GM23338 (cell line): ENCODE results near the gene ITPRIP. TPM values are rescaled to one million over a fixed set of nuclear protein-coding genes. Genes with fewer than 3 reads are reported as not detected.

Experiments
- ATAC-seq: fragments of 200-7000 bp; cut with Tn5 transposase; 3 replicates; pipeline ENCODE4 v1.9.1; 2020
- DNase-seq: peaks from one replicate; pipeline ENCODE4 v3.0.0-alpha.2; 2015; ENCODE audit warnings: low spot score
- H2AFZ ChIP-seq: fragments of 200-600 bp; sonication (generic); 2 replicates; pipeline ENCODE4 v1.8.0; 2016; ENCODE audit warnings: antibody characterized with exemption, mild to moderate bottlenecking, moderate library complexity
- H3F3A ChIP-seq: fragments of 200-600 bp; sonication (generic); replicated peaks from 2 replicates; pipeline ENCODE4 v1.8.0; 2017; ENCODE audit warnings: antibody characterized with exemption, mixed run types, low read depth
- H3K27ac ChIP-seq: fragments of 200-600 bp; sonication (generic); 2 replicates; pipeline ENCODE4 v1.6.1; 2016; ENCODE audit warnings: low read depth
- H3K27me3 ChIP-seq: fragments of 200-600 bp; sonication (generic); 2 replicates; pipeline ENCODE4 v1.8.0; 2016; ENCODE audit warnings: mild to moderate bottlenecking, mixed run types, moderate library complexity; ENCODE audit not compliant: insufficient read depth
- H3K36me3 ChIP-seq: fragments of 200-600 bp; sonication (generic); 2 replicates; pipeline ENCODE4 v1.8.0; 2016; ENCODE audit warnings: mild to moderate bottlenecking; ENCODE audit not compliant: insufficient read depth
- H3K4me1 ChIP-seq: fragments of 200-600 bp; sonication (generic); 2 replicates; pipeline ENCODE4 v1.8.0; 2016; ENCODE audit warnings: mild to moderate bottlenecking, moderate library complexity; ENCODE audit not compliant: insufficient read depth
- H3K4me2 ChIP-seq: fragments of 200-600 bp; sonication (generic); 2 replicates; pipeline ENCODE4 v1.7.1; 2017; ENCODE audit warnings: mixed run types
- H3K4me3 ChIP-seq: fragments of 200-600 bp; sonication (generic); 2 replicates; pipeline ENCODE4 v1.6.1; 2016; ENCODE audit warnings: mixed run types
- H3K79me2 ChIP-seq: fragments of 200-600 bp; sonication (generic); replicated peaks from 2 replicates; pipeline ENCODE4 v1.8.0; 2017; ENCODE audit warnings: mild to moderate bottlenecking; ENCODE audit not compliant: insufficient read depth
- H3K9me2 ChIP-seq: fragments of 200-600 bp; sonication (generic); 2 replicates; pipeline ENCODE4 v1.8.0; 2017; ENCODE audit not compliant: insufficient read depth
- H4K20me1 ChIP-seq: fragments of 200-600 bp; sonication (generic); replicated peaks from 2 replicates; pipeline ENCODE4 v1.8.0; 2017; ENCODE audit warnings: mild to moderate bottlenecking; ENCODE audit not compliant: insufficient read depth
- H3K27ac Mint-ChIP-seq: 2 replicates; pipeline ENCODE4 v1.8.0; 2020; ENCODE audit warnings: inconsistent platforms, mild to moderate bottlenecking, moderate library complexity, mixed read lengths
- H3K27me3 Mint-ChIP-seq: 3 replicates; pipeline ENCODE4 v1.8.0; 2022; ENCODE audit warnings: low read depth, mild to moderate bottlenecking, moderate library complexity, mixed read lengths, inconsistent platforms; ENCODE audit not compliant: insufficient read depth, poor library complexity
- H3K36me3 Mint-ChIP-seq: 3 replicates; pipeline ENCODE4 v1.8.0; 2021; ENCODE audit warnings: low read depth, mild to moderate bottlenecking, inconsistent platforms, moderate library complexity, mixed read lengths
- H3K4me1 Mint-ChIP-seq: 3 replicates; pipeline ENCODE4 v1.8.0; 2020; ENCODE audit warnings: mild to moderate bottlenecking, inconsistent platforms, mixed read lengths
- H3K4me3 Mint-ChIP-seq: 3 replicates; pipeline ENCODE4 v1.8.0; 2021; ENCODE audit warnings: moderate library complexity, mild to moderate bottlenecking, inconsistent platforms, mixed read lengths
- H3K9me3 Mint-ChIP-seq: 3 replicates; pipeline ENCODE4 v1.8.0; 2020; ENCODE audit warnings: moderate library complexity, mild to moderate bottlenecking, inconsistent platforms, mixed read lengths
- CREB1 ChIP-seq: fragments of 250-450 bp; sonication (Bioruptor Pico); IDR thresholded peaks from 2 replicates; pipeline ENCODE4 v1.5.0; 2020; ENCODE audit warnings: low read depth, mild to moderate bottlenecking, moderate library complexity
- CTCF ChIP-seq, 2 experiments: fragments of 200-600 bp in 1 of 2; sonication (generic) in 1 of 2; conservative IDR thresholded peaks; 2 replicates each; pipeline versions ENCODE4 v1.5.1 to v1.6.1; 2016 to 2017; ENCODE audit warnings: antibody characterized with exemption in 2 of 2, low read depth in 2 of 2, mild to moderate bottlenecking in 2 of 2, moderate library complexity in 1 of 2
- JUNB ChIP-seq: IDR thresholded peaks from one replicate; pipeline ENCODE4 v1.6.1; 2016; ENCODE audit warnings: antibody characterized with exemption; ENCODE audit not compliant: unreplicated experiment
- ZNF331 ChIP-seq: fragments of 250-450 bp; sonication (Bioruptor Pico); IDR thresholded peaks from 2 replicates; pipeline ENCODE4 v1.5.0; 2020; ENCODE audit warnings: low read depth, mild to moderate bottlenecking, moderate library complexity
- ZNF462 ChIP-seq: fragments of 250-450 bp; sonication (Bioruptor Pico); IDR thresholded peaks from 2 replicates; pipeline ENCODE4 v1.5.0; 2020; ENCODE audit warnings: mild to moderate bottlenecking, moderate library complexity
- polyA plus RNA-seq: library from polyadenylated mRNA; unstranded; fragments of >200 nt; fragmentation: Nextera tagmentation; extraction: Ambion mirVana; gene quantifications from 2 replicates; pipeline ENCODE4 v1.2.1, GENCODE V29; 2016
- total RNA-seq: library from RNA; depleted of rRNA; stranded (reverse); fragments of >200 nt; shearing (Covaris generic); gene quantifications from 2 replicates; pipeline ENCODE4 v1.2.3, GENCODE V29; 2014

ITPRIP gene
- total and polyA plus RNA-seq, 2 experiments from 2014 or later: 6.9 to 15.2 TPM

- Histone ChIP-seq H3K4me1 (peaks cover 32% of the 10 kb centered on the region), H3K79me2 (peaks cover 42% of the 10 kb centered on the region), H3F3A (no peaks in the 10 kb centered on the region), H2AFZ (no peak overlapping the region), H3K27ac (no peak overlapping the region), H3K4me2 (no peak overlapping the region), H3K4me3 (no peak overlapping the region), H3K9me2 (no peaks in the 10 kb centered on the region), H3K27me3 (no peaks in the 10 kb centered on the region), H4K20me1 (peaks cover 23% of the 10 kb centered on the region), H3K36me3 (no peaks in the 10 kb centered on the region)
- H3K36me3 Mint-ChIP-seq: peaks cover 53% of the 10 kb centered on the region
- TF ChIP-seq JUNB (no peak), ZNF331 (CRISPR knock-in tag) (no peak), ZNF462 (no peak)
- DNase-seq (no peak), ATAC-seq (no peak)
- no peaks in the 10 kb centered on the region; the same call in 2 of the 3 replicates for H3K9me3 Mint-ChIP-seq
- H3K4me3 Mint-ChIP-seq: no peak overlapping the region
- peaks cover 13% of the 10 kb centered on the region for H3K27me3 Mint-ChIP-seq
- no peak overlapping the region for H3K27ac Mint-ChIP-seq
- H3K4me1 Mint-ChIP-seq: peaks cover 37% of the 10 kb centered on the region
Measured at GRCh38 chr10:104315486-104315921, 22.8 kb downstream of the ITPRIP start.

GRCh38 chr10:104314591-104315485, 23.4 kb downstream of the ITPRIP start:
- H3K36me3 ChIP-seq: no peaks in the 10 kb centered on the region
- H3K27me3 Mint-ChIP-seq: peaks cover 16% of the 10 kb centered on the region

More at GRCh38 chr10:104314591-104315485, 23.4 kb downstream of the ITPRIP start:
- Histone ChIP-seq H3K27ac (no peak overlapping the region), H4K20me1 (peaks cover 23% of the 10 kb centered on the region), H3K4me3 (no peak overlapping the region), H3K79me2 (peaks cover 35% of the 10 kb centered on the region), H3K4me2 (no peak overlapping the region), H3K4me1 (peaks cover 26% of the 10 kb centered on the region), H3K9me2 (no peaks in the 10 kb centered on the region), H3K27me3 (no peaks in the 10 kb centered on the region), H3F3A (no peaks in the 10 kb centered on the region), H2AFZ (no peak overlapping the region)
- TF ChIP-seq CTCF (conservative IDR thresholded peaks at IDR 0.05; ENCODE audit: low read depth in 2 of 2) (peak; percentile 22 to 65), CREB1 (CRISPR knock-in tag) (no peak)
- Mint-ChIP-seq H3K36me3 (peaks cover 49% of the 10 kb centered on the region), H3K9me3 (no peaks in the 10 kb centered on the region; the same call in 2 of the 3 replicates), H3K4me3 (no peak overlapping the region), H3K4me1 (peaks cover 31% of the 10 kb centered on the region), H3K27ac (no peak overlapping the region)
- ATAC-seq (no peak), DNase-seq (no peak)
